Stimulated activated CD8-positive, alpha-beta memory T cell treated with anti-CD3 and anti-CD28 coated beads, Interleukin-7, amount 100 ng/mL, for 1 hour (primary cell): ENCODE data around the gene PRRC2A.

Experiments used
- DNase-seq, 2 donors: peaks; one replicate each; pipeline ENCODE4 v3.0.0-alpha.2; 2020; ENCODE audit warnings: low read depth in 2 of 2

The PRRC2A gene

DNA sequence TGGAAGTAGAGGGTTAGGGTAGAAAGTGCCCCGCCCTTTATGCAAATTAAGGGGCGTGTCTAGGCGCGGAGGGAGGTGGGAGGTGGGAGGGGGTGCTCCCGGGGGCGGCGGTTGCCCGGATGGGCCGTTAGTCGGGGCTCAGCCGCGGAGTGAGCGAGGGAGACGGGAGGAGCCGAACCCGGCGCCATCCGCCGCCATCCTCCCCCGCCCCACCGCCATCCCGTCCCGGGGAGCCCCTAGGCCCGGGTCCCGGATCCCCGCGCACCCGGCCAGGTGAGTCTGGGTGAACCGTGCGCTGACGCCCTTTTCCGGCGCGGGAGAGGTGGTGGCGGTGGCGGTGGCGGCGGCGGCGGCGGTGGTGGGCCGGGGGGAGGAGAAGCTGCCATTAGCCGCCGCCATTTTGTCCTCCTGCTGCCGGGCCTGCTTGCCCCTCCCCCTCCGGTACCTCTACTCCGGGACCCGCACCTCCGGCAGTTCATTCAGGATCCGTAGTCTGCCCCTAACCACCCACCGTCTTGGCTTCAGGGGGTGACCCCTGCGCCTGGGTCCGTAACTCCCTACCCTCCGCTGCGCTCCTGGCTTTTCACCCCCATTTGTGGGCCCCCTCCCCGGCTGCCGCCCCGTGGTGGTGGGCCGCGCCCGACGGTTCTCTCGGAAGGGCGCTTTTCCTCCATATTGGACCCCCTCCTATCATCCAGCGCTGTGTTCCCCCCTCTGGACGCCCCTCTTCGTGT, at the start of gene PRRC2A:
TSS of gene PRRC2A (plus strand) at position 130 of the 734 bp plus-strand sequence. CDS start 2,075 bp downstream, outside the sequence.
- peak; percentile 59 to 87 for DNase-seq

GRCh38 chr6:31572041-31572911, 48.2 kb upstream of the PRRC2A start, which contains the start of gene LTA:
Gene LTA, plus strand, starts transcription at chr6:31572289. Its CDS starts 454 bp downstream, at chr6:31572743.
- no peak for DNase-seq

- DNase-seq: no peak
Measured at GRCh38 chr6:31573239-31574105, 47.0 kb upstream of the PRRC2A start.

- no peak for DNase-seq
Measured at GRCh38 chr6:31574106-31575061, 46.1 kb upstream of the PRRC2A start.

DNA sequence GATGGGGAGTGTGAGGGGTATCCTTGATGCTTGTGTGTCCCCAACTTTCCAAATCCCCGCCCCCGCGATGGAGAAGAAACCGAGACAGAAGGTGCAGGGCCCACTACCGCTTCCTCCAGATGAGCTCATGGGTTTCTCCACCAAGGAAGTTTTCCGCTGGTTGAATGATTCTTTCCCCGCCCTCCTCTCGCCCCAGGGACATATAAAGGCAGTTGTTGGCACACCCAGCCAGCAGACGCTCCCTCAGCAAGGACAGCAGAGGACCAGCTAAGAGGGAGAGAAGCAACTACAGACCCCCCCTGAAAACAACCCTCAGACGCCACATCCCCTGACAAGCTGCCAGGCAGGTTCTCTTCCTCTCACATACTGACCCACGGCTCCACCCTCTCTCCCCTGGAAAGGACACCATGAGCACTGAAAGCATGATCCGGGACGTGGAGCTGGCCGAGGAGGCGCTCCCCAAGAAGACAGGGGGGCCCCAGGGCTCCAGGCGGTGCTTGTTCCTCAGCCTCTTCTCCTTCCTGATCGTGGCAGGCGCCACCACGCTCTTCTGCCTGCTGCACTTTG, 45.1 kb upstream of the PRRC2A start, which contains the start of gene TNF:
TSS of gene TNF (plus strand) at position 231 of the 567 bp plus-strand sequence. CDS start at position 408, 177 bp downstream.
- peak in 1 of 2 donors; percentile 64 for DNase-seq

DNA sequence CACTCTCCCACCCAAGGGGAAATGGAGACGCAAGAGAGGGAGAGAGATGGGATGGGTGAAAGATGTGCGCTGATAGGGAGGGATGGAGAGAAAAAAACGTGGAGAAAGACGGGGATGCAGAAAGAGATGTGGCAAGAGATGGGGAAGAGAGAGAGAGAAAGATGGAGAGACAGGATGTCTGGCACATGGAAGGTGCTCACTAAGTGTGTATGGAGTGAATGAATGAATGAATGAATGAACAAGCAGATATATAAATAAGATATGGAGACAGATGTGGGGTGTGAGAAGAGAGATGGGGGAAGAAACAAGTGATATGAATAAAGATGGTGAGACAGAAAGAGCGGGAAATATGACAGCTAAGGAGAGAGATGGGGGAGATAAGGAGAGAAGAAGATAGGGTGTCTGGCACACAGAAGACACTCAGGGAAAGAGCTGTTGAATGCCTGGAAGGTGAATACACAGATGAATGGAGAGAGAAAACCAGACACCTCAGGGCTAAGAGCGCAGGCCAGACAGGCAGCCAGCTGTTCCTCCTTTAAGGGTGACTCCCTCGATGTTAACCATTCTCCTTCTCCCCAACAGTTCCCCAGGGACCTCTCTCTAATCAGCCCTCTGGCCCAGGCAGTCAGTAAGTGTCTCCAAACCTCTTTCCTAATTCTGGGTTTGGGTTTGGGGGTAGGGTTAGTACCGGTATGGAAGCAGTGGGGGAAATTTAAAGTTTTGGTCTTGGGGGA, 44.4 kb upstream of the PRRC2A start:
- no peak for DNase-seq

GRCh38 chr6:31576897-31577578, 43.5 kb upstream of the PRRC2A start:
- no peak for DNase-seq

DNA sequence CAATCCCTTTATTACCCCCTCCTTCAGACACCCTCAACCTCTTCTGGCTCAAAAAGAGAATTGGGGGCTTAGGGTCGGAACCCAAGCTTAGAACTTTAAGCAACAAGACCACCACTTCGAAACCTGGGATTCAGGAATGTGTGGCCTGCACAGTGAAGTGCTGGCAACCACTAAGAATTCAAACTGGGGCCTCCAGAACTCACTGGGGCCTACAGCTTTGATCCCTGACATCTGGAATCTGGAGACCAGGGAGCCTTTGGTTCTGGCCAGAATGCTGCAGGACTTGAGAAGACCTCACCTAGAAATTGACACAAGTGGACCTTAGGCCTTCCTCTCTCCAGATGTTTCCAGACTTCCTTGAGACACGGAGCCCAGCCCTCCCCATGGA, 42.9 kb upstream of the PRRC2A start:
- DNase-seq: no peak

GRCh38 chr6:31578184-31579118, 42.1 kb upstream of the PRRC2A start:
- no peak for DNase-seq

DNA sequence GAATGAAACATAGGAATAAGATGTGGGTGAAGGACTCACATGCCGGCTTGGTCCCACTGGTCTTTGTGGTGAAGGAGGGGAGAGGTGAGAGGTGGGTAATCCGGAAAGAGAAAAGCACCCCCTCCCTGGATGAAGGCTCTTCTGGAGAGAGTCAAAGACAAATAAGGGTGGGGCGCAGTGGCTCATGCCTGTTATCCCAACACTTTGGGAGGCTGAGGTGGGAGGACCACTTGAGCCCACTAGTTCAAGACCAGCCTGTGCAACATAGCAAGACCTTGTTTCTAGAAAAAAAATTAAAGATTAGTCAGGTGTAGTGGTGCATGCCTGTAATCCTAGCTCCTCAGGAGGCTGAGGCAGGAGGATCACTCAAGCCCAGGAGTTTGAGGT, 41.4 kb upstream of the PRRC2A start:
- DNase-seq: no peak

DNA sequence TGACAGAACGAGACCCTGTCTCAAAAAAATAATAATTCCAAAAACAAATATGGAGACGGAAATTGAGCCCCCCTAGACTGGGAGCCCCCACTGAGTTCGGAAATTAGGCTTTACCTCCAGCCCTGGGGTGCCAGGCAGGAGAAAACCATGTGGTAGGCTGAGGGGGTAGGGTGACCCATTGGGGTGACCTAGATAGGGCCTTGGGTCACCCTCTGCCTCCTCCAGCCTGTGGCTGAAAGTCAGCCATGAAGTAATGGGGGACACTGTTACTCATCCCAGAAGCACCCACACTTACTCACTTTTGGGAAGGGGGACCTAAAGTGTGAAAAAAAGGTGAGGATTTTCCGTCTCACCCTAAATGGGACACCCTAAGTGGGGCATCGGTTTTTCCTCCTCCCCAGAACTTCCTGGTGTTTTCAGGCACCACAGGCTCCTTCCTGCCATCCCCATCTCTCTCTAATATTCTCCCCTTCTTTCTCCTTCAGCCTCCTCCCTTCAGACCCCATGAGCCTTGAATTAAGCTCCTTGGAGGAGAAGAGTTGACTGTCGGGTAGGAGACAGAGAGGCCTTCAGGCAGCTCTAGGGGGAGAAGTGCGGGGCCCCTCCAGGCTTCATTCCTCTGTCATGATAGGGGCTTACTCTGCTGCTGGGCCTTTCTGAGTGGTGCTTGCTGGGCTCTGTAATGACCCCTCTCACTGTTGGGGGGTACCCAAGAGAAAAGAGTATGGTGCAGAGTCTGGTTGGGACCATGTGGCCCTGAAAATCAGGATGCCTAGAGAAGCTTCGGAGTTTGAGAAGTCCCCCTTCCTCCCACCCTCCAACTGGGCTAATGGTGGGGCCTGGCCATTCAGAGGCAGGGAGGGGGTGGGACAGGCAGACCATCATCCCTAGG, 40.7 kb upstream of the PRRC2A start:
- DNase-seq: no peak

GRCh38 chr6:31580438-31580740, 40.1 kb upstream of the PRRC2A start:
- DNase-seq: no peak

GRCh38 chr6:31580807-31581433, 39.6 kb upstream of the PRRC2A start:
- DNase-seq: peak; percentile 82 to 86

GRCh38 chr6:31581434-31582229, 38.9 kb upstream of the PRRC2A start:
- DNase-seq: no peak

GRCh38 chr6:31582230-31582643, 38.3 kb upstream of the PRRC2A start, which contains the start of gene LTB:
Gene LTB, minus strand, starts transcription at chr6:31582424. Its CDS starts 7 bp downstream, at chr6:31582417.
- no peak for DNase-seq
